Gastroesophageal sphincter (tissue), 4 donors: Measurements from ENCODE around the gene LCP2. TPM values are rescaled to one million over a fixed set of nuclear protein-coding genes. Genes with fewer than 3 reads are reported as not detected.

Experiments used
- ATAC-seq: fragments of 150-250 bp; one replicate; pipeline ENCODE4 v1.9.1; 2016; ENCODE audit warnings: mild to moderate bottlenecking, moderate library complexity
- H3K27ac ChIP-seq, 4 donors: fragments of 200-600 bp; sonication (generic) in 3 of 4; 1 replicate in 3 of 4; 2 replicates in 1 of 4; pipeline ENCODE4 v1.5.1; 2016 to 2019
- H3K27me3 ChIP-seq: fragments of 200-600 bp; sonication (generic); one replicate; pipeline ENCODE4 v1.5.1; 2019
- H3K36me3 ChIP-seq, 2 donors: fragments of 200-600 bp; sonication (generic); one replicate each; pipeline ENCODE4 v1.5.1; 2019; ENCODE audit warnings: control low read depth in 1 of 2
- H3K4me1 ChIP-seq, 3 donors: fragments of 200-600 bp; sonication (generic); 1 replicate in 2 of 3; 2 replicates in 1 of 3; pipeline ENCODE4 v1.5.1; 2016 to 2019; ENCODE audit warnings: control low read depth in 2 of 3
- H3K4me3 ChIP-seq, 2 donors: fragments of 200-600 bp; sonication (generic); one replicate each; pipeline ENCODE4 v1.5.1; 2019; ENCODE audit warnings: mild to moderate bottlenecking in 1 of 2, moderate library complexity in 1 of 2
- H3K9me3 ChIP-seq, 3 donors: fragments of 200-600 bp; sonication (generic); one replicate each; pipeline ENCODE4 v1.5.1; 2017 to 2019; ENCODE audit warnings: control low read depth in 2 of 3
- EP300 ChIP-seq: sonication (generic); formaldehyde crosslinking; IDR thresholded peaks from one replicate; pipeline ENCODE4 v1.6.1; 2017; ENCODE audit warnings: antibody characterized with exemption, mild to moderate bottlenecking
- POLR2A ChIP-seq, 2 donors: fragments of 450-650 bp; IDR thresholded peaks; one replicate each; pipeline ENCODE4 v1.6.1; 2017; ENCODE audit warnings: antibody characterized with exemption in 2 of 2, mild to moderate bottlenecking in 2 of 2, moderate library complexity in 1 of 2
- POLR2AphosphoS5 ChIP-seq: sonication (generic); formaldehyde crosslinking; IDR thresholded peaks from one replicate; pipeline ENCODE4 v1.6.1; 2017; ENCODE audit warnings: antibody characterized with exemption
- WGBS, 2 donors: methylation state at CpG; one replicate each; pipeline ENCODE4 v1.1.5; 2018; ENCODE audit warnings: low coverage in 1 of 2; 5-methylcytosine and 5-hydroxymethylcytosine counted together
- total RNA-seq, 4 donors: library from RNA; depleted of rRNA; stranded (reverse); fragments of >200 nt; gene quantifications; one replicate each; pipeline ENCODE4 v1.1.0, GENCODE V29; 2016
- TF ChIP-seq, protein P1 (sequence below), 4 experiments: fragments of 200-600 bp in 2 of 4; fragments of 450-650 bp in 2 of 4; sonication (generic) in 1 of 4; IDR thresholded peaks; one replicate each; pipeline ENCODE4 v1.5.1; 2017 to 2019; ENCODE audit warnings: antibody characterized with exemption in 4 of 4, mild to moderate bottlenecking in 2 of 4, moderate library complexity in 2 of 4

Gene LCP2
- total RNA-seq, 4 donors from 2014 or later: 5.5 to 17.0 (median 8.3) TPM

DNA sequence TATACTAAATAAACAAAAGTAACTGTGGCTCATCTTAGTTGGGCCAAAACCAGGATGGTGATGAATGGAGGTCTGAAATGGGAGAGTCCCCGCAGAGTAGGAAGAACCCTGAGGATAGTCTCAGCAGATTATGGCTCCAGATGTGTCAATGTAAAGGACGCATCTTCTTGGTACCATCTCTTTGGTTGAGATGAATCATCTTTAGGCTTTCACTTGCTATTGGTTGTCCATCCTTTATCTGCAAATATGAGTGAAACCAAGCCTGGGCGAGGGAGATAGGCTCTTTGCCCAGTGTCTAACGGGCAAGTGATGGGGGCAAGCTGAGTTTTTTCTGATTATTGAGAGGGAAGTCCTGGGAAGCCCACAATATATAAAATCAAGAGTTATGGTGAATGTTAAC, 19.4 kb upstream of the LCP2 start:
- Histone ChIP-seq H3K4me1 (peaks cover 0 to 16% (median 10%) of the 10 kb centered on the region in 3 donors), H3K9me3 (no peaks in the 10 kb centered on the region), H3K4me3 (no peak overlapping the region), H3K27me3 (no peaks in the 10 kb centered on the region), H3K36me3 (no peaks in the 10 kb centered on the region), H3K27ac (no peak overlapping the region)
- TF ChIP-seq POLR2AphosphoS5 (no peak), EP300 (no peak), POLR2A (IDR thresholded peaks at IDR 0.05) (no peak)
- TF ChIP-seq, protein P1, sequence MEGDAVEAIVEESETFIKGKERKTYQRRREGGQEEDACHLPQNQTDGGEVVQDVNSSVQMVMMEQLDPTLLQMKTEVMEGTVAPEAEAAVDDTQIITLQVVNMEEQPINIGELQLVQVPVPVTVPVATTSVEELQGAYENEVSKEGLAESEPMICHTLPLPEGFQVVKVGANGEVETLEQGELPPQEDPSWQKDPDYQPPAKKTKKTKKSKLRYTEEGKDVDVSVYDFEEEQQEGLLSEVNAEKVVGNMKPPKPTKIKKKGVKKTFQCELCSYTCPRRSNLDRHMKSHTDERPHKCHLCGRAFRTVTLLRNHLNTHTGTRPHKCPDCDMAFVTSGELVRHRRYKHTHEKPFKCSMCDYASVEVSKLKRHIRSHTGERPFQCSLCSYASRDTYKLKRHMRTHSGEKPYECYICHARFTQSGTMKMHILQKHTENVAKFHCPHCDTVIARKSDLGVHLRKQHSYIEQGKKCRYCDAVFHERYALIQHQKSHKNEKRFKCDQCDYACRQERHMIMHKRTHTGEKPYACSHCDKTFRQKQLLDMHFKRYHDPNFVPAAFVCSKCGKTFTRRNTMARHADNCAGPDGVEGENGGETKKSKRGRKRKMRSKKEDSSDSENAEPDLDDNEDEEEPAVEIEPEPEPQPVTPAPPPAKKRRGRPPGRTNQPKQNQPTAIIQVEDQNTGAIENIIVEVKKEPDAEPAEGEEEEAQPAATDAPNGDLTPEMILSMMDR (IDR thresholded peaks at IDR 0.05): no peak
- no peak for ATAC-seq
- WGBS, 2 donors: 91 to 100% methylated on average over 2 to 4 of the region's 4 CpGs

DNA sequence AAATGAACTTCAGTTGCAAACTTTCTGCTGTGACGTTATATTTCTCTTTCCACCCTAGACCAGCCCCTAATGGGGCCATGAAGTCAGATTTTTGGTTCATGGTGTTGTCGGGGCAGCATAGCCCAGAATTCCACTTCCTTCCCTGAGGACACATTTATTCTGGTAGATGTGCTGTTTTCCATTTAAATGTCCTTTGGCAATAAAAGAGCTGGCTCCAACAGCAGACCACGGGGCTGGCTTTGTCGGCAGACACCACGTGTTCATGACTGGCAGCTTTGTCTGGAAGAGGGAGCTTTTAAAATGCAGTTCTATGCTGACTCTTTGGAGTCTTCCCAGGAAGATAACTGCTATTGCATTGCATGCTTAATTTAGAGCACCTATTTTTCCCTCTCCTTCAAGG, 17.6 kb upstream of the LCP2 start:
- H3K9me3 ChIP-seq: no peaks in the 10 kb centered on the region
- ATAC-seq: peak; percentile 93
- H3K27ac ChIP-seq: peak overlapping the region in 2 of 4 donors; percentile 48 to 63
- H3K27me3 ChIP-seq: no peaks in the 10 kb centered on the region
- H3K4me1 ChIP-seq: peaks cover 0 to 21% (median 10%) of the 10 kb centered on the region in 3 donors
- WGBS, 2 donors: 12 to 19% methylated on average over 5 of the region's 5 CpGs
- no peak overlapping the region for H3K4me3 ChIP-seq
- H3K36me3 ChIP-seq: no peaks in the 10 kb centered on the region
- TF ChIP-seq POLR2AphosphoS5: peak; percentile 56
- no peak for TF ChIP-seq POLR2A (IDR thresholded peaks at IDR 0.05)
- no peak for TF ChIP-seq EP300
- TF ChIP-seq, protein P1 (IDR thresholded peaks at IDR 0.05): no peak

DNA sequence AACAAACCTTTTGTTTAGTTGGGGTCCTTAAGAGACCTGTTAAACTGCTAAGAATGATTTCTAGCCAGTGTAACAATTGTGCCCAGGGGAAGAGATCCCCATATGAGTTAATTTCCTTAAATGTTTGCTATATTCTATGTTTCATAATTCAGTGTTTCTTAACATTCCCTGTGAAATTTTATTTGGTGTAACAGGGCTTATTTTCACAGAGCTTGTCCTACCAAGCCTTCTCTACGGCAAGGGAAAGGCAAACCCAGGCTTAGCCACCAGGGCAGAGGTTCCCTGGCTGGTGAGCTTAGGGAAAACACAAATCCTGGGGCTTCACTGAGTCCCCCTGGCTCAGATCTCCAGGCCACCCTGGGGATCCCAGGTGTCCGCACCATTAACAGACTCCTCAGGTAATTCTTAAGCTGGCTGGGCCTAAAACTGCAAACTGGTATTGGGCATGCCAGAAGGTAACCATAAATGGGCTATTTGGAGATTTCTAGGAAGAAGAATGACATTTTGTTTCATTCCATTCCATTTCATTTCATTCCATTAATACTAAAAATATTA, 17.0 kb upstream of the LCP2 start:
- ATAC-seq: no peak
- peaks cover 0 to 26% (median 10%) of the 10 kb centered on the region in 3 donors for H3K4me1 ChIP-seq
- H3K4me3 ChIP-seq: no peak overlapping the region
- 50 to 100% methylated on average over 1 of the region's 2 CpGs for WGBS, 2 donors
- TF ChIP-seq, protein P1 (IDR thresholded peaks at IDR 0.05): no peak
- no peak for TF ChIP-seq POLR2A (IDR thresholded peaks at IDR 0.05)
- TF ChIP-seq EP300: no peak
- no peak for TF ChIP-seq POLR2AphosphoS5
- no peaks in the 10 kb centered on the region for H3K27me3 ChIP-seq
- no peaks in the 10 kb centered on the region for H3K36me3 ChIP-seq
- H3K27ac ChIP-seq: peak overlapping the region; percentile 30 to 66 (median 56)
- no peaks in the 10 kb centered on the region for H3K9me3 ChIP-seq

DNA sequence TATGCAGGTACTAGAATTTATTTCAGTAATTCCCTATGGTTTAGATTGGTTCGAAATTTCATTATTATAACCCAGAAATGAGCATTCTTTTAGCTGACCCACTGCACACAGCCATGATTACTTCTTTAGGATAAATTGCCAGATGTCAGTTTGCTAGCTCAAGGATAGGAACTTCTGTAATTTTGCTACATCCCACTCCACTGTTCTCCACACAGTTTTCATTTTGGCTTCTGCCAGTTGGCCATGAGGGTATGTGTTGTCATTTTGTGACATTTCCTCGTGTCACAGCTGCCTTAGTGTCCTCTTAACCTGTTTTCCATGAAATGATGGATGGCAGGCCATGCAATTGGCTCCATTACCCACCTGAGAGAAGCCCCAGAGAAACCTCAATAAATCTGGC, 16.2 kb upstream of the LCP2 start:
- Histone ChIP-seq H3K36me3 (no peaks in the 10 kb centered on the region), H3K4me3 (no peak overlapping the region), H3K27ac (no peak overlapping the region), H3K4me1 (peaks cover 0 to 29% (median 10%) of the 10 kb centered on the region in 3 donors), H3K9me3 (no peaks in the 10 kb centered on the region), H3K27me3 (no peaks in the 10 kb centered on the region)
- TF ChIP-seq POLR2A (IDR thresholded peaks at IDR 0.05) (no peak), POLR2AphosphoS5 (no peak), EP300 (no peak)
- 89 to 100% methylated on average over 1 to 2 of the region's 2 CpGs for WGBS, 2 donors
- no peak for ATAC-seq

DNA sequence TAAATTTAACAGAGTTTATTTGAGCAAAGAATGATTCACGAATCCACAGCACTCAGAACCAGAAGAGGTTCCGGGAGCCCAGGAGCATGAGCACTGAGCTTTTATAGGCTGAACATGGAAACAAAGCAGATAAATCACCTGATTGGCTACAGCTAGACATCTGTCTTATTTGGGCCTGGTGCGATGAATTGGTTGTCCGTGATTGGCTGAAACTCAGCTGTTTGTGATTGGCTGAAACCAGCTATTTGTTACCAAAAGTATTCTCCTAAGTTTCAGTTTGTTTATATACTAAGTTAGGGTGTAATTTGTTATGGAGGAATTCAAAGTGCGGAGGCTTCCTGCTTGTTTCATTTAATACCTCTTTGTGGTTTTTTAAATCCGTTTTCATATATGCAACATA, 15.8 kb upstream of the LCP2 start:
- ATAC-seq: no peak
- Histone ChIP-seq H3K36me3 (no peaks in the 10 kb centered on the region), H3K27me3 (no peaks in the 10 kb centered on the region), H3K4me1 (peaks cover 0 to 31% (median 10%) of the 10 kb centered on the region in 3 donors), H3K9me3 (no peaks in the 10 kb centered on the region), H3K4me3 (no peak overlapping the region), H3K27ac (no peak overlapping the region)
- WGBS, 2 donors: 79 to 80% methylated on average over 6 of the region's 6 CpGs
- TF ChIP-seq POLR2AphosphoS5 (no peak), POLR2A (IDR thresholded peaks at IDR 0.05) (no peak), EP300 (no peak)
- TF ChIP-seq, protein P1 (IDR thresholded peaks at IDR 0.05): no peak
